Pons (tissue), 1 donor: ENCODE measurements around the gene CCDC184.
"Not testable (repeated sequence)": the region's sequence is repeated elsewhere in the genome, so short reads cannot be mapped to it uniquely, and the experiment has no call there.

Experiments used
- DNase-seq: peaks from one replicate; pipeline ENCODE4 v3.0.0-alpha.2; 2016; ENCODE audit warnings: low spot score

CCDC184 gene

GRCh38 chr12:48183091-48183875, at the start of gene CCDC184:
CCDC184 (plus strand) TSS chr12:48183644; CDS start chr12:48184123, 479 bp downstream.
- DNase-seq: peak; percentile 85

- DNase-seq: no peak
These were observed 48.4 kb upstream of the CCDC184 start for GRCh38 chr12:48135027-48135426.

DNA sequence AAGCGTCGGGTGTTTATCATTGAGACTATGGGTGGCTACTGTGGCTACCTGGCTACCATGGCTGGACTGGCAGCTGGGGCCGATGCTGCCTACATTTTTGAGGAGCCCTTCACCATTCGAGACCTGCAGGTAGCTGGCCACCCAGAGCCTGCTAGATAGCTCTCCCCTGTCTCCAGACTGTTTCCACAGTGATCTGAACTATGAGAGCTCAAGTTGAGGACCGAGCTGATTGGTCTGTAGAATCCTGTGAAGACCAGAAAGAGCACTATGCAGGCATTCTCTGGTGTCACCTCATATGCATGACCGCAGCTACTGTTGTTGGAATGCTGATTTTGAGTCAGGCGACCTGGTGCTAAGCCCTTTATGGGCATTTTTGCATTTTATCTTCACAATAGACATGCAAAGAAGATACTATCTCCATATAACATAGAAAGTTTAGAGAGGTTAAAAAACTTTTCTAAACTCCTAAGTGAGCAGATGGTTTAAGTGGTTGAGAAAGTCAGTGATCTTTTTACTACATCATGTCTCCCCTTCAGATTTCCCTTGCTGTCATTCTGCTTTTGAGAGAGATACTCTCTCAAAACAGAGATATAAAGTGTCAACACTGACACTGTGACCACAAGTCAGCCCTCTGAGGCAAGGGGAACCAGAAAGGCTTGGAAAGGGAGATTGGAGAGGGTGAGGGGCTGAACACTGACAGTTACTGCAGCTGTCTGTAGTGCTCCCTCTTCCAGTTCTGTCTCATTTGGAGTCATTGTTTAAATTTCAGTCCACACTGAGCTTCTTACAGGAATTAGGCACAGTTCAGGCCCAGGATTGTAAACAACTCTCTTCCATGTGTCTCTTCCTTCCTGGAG, 40.4 kb upstream of the CCDC184 start:
- DNase-seq: no peak

- no peak for DNase-seq
These were observed 39.5 kb upstream of the CCDC184 start for GRCh38 chr12:48143898-48144297.

DNA sequence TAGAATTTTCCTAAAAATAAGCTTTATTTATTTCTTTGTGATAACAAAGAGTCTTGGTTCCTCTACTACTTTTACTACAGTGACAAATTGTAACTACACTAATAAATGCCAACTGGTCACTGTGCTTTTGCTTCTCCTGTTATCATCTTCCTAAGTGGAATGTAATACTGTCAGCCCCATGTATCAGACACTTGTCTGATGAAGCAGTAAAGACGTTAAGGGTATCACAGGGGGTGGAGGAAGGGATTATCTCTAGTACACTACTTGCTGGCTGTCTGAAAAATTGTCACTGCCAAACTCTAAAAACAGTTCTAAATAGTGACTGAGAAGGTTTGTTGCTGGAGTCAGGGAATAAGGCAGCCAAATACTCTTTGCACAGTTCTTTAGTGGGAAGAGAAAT, 37.5 kb upstream of the CCDC184 start:
- DNase-seq: no peak

GRCh38 chr12:48151103-48151771, 32.2 kb upstream of the CCDC184 start:
- no peak for DNase-seq

- not testable (repeated sequence) for DNase-seq
These were observed 27.7 kb upstream of the CCDC184 start for GRCh38 chr12:48155786-48156185.

- DNase-seq: no peak
These were observed 26.8 kb upstream of the CCDC184 start for GRCh38 chr12:48156652-48157017.

GRCh38 chr12:48157018-48157888, 26.2 kb upstream of the CCDC184 start, which contains the start of gene ASB8:
ASB8 (minus strand) TSS chr12:48157515; CDS start chr12:48153496, 4,019 bp downstream.
- DNase-seq: peak; percentile 99

- no peak for DNase-seq
These were observed 25.5 kb upstream of the CCDC184 start for GRCh38 chr12:48157889-48158370.

- DNase-seq: no peak
These were observed 23.4 kb upstream of the CCDC184 start for GRCh38 chr12:48160046-48160445.

DNA sequence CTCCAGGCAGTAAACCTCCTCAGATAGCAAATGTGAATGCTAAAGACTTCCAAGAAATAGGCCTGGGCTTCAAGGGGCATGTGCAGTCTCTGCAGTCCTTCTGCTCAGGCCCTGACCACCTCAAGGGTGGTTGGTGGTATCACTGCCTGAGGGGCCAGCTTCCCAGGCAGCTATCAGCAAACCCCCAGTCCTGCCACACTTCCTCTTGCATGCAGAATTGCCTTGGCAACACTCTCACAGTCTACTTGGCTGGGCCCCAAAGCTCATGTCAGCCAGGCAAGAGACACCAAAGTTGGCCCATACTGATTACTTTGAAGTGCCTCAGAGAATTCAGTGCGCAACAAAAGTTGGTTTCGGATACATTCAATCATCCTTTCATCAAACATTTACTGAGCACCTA, 22.6 kb upstream of the CCDC184 start:
- DNase-seq: peak; percentile 55

DNA sequence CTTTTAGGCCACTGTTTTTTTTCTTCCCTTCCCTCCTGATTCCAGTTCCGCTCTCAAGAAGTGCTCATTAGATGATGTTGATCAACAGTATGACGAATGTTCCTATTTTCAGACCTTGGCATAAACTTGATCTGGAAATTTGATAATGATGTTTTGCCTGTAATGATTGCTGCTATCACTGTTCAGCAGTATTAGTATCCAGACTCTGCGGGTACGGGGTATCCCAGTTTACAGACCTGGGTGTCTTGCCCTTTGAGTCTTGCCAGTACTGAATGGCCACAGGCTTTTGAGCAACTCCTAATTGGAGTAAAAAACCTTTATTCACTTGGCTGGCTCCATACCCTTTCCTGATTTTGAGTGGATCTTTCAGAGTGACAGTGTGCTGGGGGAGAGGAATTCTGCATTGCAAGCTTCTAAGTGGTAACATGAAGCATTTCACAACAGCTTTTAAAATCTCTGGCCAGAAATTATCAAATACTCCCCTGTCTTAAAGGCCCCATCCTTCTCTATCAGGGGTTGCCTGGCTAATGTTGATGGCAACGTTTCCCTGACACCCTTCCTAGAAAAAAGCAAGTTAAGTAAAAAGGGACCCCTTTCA, 20.2 kb upstream of the CCDC184 start:
- no peak for DNase-seq

- DNase-seq: peak; percentile 64
These were observed 19.0 kb upstream of the CCDC184 start for GRCh38 chr12:48164451-48164850.

DNA sequence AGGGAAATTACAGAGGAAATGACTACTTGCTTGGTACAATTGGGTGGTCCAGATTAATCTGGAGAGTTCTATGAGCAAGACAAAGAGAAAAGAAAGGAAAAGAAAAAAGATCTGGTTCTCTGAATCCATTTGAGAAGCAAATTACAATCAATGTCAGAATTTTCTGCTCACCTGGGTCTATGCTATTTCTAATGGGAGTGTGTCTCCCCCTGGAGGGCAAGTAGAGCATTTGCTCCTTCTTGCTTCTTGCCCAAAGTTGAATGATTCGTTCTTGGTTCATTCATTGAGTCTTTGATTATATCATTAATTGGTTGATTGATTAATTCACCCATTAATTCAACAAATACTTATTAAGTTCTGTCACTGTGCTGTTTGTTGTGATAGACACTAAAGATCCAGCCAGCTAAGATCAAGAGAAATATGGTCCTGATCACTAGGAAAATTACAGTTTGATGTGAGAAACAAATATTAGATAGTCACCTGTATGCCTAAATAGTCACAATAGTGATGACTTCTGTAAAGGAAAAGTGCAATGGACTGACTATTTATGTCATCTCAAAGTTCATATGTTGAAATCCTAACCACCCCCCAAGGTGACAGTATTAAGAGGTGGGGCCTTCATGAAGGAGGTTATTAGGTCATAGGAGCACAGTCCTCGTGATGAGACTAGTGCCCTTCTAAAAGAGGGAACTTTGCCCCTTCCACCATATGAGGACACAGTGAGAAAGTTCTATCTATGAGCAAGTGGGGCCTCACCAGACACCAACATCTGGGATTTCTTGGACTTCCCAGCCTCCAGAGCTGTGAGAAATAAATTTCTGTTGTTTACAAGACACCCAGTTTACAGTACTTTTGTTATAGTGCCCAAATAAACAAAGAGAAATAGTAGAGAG, 18.1 kb upstream of the CCDC184 start:
- peak; percentile 71 for DNase-seq

GRCh38 chr12:48169011-48169410, 14.4 kb upstream of the CCDC184 start:
- no peak for DNase-seq

GRCh38 chr12:48175613-48176416, 7.6 kb upstream of the CCDC184 start:
- DNase-seq: no peak

- DNase-seq: no peak
These were observed 7.1 kb upstream of the CCDC184 start for GRCh38 chr12:48176417-48176751.

GRCh38 chr12:48177982-48178381, 5.5 kb upstream of the CCDC184 start:
- no peak for DNase-seq
